C4-2B (cell line): ENCODE results near the gene VDAC1.

Source experiments
- ZFX ChIP-seq: fragments of 450-650 bp; IDR thresholded peaks from 2 replicates; pipeline ENCODE4 v1.6.1; 2017
- TF ChIP-seq, protein P1 (sequence below): fragments of 450-650 bp; conservative IDR thresholded peaks from 2 replicates; pipeline ENCODE4 v1.5.1; 2017; ENCODE audit warnings: mild to moderate bottlenecking

DNA sequence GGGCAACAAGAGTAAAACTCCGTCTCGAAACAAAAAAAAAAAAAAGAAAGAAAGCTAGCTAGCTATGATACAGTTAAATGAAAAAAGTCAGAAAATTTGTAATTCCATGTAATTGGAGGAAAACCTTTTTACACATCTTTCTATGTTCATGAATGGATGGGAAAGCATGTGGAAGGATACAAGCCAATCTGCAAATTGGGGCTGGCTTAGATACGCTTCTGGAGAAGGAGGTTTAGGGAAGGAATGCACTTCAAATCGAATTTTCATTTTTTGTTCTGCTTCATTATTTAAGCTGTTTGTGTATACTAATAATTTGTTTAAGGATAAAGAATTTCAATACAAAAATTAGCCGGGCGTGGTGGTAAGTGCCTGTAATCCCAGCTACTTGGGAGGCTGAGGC lies 6.7 kb downstream of the VDAC1 start:
- TF ChIP-seq, protein P1, sequence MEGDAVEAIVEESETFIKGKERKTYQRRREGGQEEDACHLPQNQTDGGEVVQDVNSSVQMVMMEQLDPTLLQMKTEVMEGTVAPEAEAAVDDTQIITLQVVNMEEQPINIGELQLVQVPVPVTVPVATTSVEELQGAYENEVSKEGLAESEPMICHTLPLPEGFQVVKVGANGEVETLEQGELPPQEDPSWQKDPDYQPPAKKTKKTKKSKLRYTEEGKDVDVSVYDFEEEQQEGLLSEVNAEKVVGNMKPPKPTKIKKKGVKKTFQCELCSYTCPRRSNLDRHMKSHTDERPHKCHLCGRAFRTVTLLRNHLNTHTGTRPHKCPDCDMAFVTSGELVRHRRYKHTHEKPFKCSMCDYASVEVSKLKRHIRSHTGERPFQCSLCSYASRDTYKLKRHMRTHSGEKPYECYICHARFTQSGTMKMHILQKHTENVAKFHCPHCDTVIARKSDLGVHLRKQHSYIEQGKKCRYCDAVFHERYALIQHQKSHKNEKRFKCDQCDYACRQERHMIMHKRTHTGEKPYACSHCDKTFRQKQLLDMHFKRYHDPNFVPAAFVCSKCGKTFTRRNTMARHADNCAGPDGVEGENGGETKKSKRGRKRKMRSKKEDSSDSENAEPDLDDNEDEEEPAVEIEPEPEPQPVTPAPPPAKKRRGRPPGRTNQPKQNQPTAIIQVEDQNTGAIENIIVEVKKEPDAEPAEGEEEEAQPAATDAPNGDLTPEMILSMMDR: no peak
- no peak for TF ChIP-seq ZFX
